ENCODE data around the gene P4HA3.

P4HA3 gene

GRCh38 chr11:74232311-74232950, 79.0 kb downstream of the P4HA3 start:
- in situ Hi-C loops (cut with HindIII; ENCODE audit: low sequenced_read_pairs) = no loop called here
- no peak for DNase-seq (ENCODE audit: low read depth)
- H3K4me3 ChIP-seq (ENCODE audit: low read depth, low read length) = no peak overlapping the region
- TF ChIP-seq, protein P1, sequence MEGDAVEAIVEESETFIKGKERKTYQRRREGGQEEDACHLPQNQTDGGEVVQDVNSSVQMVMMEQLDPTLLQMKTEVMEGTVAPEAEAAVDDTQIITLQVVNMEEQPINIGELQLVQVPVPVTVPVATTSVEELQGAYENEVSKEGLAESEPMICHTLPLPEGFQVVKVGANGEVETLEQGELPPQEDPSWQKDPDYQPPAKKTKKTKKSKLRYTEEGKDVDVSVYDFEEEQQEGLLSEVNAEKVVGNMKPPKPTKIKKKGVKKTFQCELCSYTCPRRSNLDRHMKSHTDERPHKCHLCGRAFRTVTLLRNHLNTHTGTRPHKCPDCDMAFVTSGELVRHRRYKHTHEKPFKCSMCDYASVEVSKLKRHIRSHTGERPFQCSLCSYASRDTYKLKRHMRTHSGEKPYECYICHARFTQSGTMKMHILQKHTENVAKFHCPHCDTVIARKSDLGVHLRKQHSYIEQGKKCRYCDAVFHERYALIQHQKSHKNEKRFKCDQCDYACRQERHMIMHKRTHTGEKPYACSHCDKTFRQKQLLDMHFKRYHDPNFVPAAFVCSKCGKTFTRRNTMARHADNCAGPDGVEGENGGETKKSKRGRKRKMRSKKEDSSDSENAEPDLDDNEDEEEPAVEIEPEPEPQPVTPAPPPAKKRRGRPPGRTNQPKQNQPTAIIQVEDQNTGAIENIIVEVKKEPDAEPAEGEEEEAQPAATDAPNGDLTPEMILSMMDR (IDR thresholded peaks at IDR 0.05; ENCODE audit: low read depth, low read length, missing control alignments) = no peak

DNA sequence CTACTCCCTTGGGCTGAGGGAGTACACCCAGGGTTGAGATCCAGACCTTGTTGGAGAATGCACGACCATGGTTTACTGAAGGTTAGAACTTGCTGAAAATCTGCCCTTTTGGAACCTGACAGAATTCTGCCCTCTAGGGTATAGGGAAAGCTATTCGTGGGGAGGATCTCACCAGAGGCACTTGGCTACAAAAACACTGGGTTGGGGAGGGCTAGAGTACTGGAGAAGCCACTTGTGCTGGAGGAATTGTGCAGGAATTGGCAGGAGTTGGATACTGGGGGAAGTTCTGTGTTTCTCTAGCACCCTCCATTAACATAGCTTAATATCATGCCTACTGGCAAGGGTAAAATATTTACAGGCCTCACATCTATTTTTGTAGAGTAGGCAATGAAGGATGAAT, 84.5 kb downstream of the P4HA3 start:
- no peak for DNase-seq (ENCODE audit: low read depth)
- no peak overlapping the region for H3K4me3 ChIP-seq (ENCODE audit: low read depth, low read length)
- in situ Hi-C loops (cut with HindIII; ENCODE audit: low sequenced_read_pairs) = no loop called here
- TF ChIP-seq, protein P1 (IDR thresholded peaks at IDR 0.05; ENCODE audit: low read depth, low read length, missing control alignments) = no peak

- DNase-seq (ENCODE audit: low read depth) = no peak
- no peak overlapping the region for H3K4me3 ChIP-seq (ENCODE audit: low read depth, low read length)
- in situ Hi-C loops (cut with HindIII; ENCODE audit: low sequenced_read_pairs) = no loop called here
- TF ChIP-seq, protein P1 (IDR thresholded peaks at IDR 0.05; ENCODE audit: low read depth, low read length, missing control alignments) = no peak
Measured at GRCh38 chr11:74225565-74225964, 85.9 kb downstream of the P4HA3 start.

DNA sequence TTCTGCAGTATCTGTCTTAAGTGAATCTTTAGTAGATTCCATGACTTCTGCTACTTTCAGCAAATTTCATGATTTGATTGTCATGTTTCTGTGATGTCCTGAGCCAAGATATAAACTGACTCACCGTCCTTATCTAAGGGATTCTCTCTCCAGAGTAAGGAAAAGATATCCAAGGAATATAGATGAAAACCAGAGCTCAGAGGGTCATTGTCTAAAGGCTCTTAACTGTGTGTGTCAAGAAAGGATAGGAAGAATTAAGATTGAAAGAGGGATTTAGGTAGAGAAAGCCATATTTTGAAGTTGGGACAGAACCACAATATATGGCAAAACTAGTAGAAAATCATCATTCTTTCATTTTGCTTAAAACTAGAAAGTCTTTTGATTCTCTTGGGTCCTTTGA, 89.6 kb downstream of the P4HA3 start:
- TF ChIP-seq, protein P1 (IDR thresholded peaks at IDR 0.05; ENCODE audit: low read depth, low read length, missing control alignments) = no peak
- in situ Hi-C loops (cut with HindIII; ENCODE audit: low sequenced_read_pairs) = no loop called here
- no peak overlapping the region for H3K4me3 ChIP-seq (ENCODE audit: low read depth, low read length)
- DNase-seq (ENCODE audit: low read depth) = no peak

DNA sequence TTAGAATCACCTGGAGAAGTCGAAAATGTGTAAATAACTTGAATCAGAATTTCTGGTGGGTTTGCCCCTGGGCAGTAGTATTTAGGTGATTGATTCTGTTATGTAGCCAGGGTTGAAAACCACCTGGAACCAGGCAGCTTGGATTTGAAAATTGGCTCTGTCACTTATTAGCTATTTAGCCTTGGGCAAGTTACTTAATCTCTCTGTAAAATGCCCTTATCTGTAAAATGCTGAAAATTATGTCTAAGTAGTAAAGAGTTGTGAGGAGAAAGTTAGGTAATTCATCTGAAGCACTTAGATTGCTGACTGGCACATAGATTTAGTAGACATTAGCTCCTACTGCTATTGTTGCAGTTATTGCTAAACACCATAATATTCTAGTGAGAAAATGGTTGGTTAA, 91.1 kb downstream of the P4HA3 start:
- no peak overlapping the region for H3K4me3 ChIP-seq (ENCODE audit: low read depth, low read length)
- in situ Hi-C loops (cut with HindIII; ENCODE audit: low sequenced_read_pairs) = no loop called here
- TF ChIP-seq, protein P1 (IDR thresholded peaks at IDR 0.05; ENCODE audit: low read depth, low read length, missing control alignments) = no peak
- DNase-seq (ENCODE audit: low read depth) = no peak

All from astrocyte of the cerebellum (primary cell).